ENCODE data around the gene CYSRT1.

CYSRT1 gene

DNA sequence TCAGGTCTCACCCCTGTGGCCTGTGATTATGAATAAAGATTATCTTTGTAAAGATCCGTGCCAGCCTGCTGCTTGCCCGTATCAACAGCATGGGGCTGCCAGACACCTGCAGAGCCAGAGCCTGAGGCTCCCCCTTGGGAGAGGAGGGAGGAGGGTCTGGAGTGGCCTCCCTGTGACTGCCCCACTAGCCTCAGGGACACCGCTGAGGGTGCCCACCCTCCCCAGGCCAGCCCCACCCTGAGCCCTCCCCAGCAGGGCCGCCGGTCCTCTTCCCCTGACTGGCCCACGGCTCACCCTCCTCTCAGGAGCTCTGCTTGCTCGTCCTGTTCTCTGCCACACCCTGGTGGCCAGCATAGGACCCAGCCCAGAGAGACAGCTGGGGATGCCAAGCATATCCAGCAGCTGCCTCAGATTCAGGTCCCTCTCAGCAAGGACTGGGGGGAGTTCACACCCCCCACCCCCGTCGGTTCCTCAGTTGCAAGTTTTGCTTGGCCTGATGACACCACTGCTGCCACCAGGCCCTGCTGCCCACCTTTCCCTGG is 34.6 kb upstream of the CYSRT1 start:
- no peak overlapping the region for H3K4me3 ChIP-seq (ENCODE audit: low read length)
- peak; percentile 27 for DNase-seq (ENCODE audit: low read depth)
- TF ChIP-seq, protein P1, sequence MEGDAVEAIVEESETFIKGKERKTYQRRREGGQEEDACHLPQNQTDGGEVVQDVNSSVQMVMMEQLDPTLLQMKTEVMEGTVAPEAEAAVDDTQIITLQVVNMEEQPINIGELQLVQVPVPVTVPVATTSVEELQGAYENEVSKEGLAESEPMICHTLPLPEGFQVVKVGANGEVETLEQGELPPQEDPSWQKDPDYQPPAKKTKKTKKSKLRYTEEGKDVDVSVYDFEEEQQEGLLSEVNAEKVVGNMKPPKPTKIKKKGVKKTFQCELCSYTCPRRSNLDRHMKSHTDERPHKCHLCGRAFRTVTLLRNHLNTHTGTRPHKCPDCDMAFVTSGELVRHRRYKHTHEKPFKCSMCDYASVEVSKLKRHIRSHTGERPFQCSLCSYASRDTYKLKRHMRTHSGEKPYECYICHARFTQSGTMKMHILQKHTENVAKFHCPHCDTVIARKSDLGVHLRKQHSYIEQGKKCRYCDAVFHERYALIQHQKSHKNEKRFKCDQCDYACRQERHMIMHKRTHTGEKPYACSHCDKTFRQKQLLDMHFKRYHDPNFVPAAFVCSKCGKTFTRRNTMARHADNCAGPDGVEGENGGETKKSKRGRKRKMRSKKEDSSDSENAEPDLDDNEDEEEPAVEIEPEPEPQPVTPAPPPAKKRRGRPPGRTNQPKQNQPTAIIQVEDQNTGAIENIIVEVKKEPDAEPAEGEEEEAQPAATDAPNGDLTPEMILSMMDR (IDR thresholded peaks at IDR 0.05; ENCODE audit: insufficient read depth, low read depth, low read length, missing control alignments): peak; percentile 41

DNA sequence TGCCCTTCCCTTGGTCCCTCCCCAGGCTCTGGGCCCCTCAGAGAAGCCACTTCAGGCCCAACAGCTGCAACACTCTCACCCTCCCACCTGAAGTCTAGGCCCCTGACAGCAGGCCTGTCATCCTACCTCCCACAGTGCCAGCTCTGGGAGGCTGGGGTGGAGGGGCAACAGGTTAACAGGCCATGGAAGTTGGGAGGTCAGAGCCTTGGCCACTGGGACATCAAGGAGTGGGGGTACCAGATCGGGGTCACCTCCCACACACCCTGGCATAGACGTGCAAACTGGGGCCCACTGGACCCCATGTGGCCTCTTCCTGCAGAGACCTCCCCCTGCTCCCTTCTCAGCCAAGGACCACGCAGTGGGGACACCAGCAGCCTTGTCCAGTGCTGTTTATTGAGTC is 33.7 kb upstream of the CYSRT1 start:
- TF ChIP-seq, protein P1 (IDR thresholded peaks at IDR 0.05; ENCODE audit: insufficient read depth, low read depth, low read length, missing control alignments): no peak
- no peak for DNase-seq (ENCODE audit: low read depth)
- no peak overlapping the region for H3K4me3 ChIP-seq (ENCODE audit: low read length)

DNA sequence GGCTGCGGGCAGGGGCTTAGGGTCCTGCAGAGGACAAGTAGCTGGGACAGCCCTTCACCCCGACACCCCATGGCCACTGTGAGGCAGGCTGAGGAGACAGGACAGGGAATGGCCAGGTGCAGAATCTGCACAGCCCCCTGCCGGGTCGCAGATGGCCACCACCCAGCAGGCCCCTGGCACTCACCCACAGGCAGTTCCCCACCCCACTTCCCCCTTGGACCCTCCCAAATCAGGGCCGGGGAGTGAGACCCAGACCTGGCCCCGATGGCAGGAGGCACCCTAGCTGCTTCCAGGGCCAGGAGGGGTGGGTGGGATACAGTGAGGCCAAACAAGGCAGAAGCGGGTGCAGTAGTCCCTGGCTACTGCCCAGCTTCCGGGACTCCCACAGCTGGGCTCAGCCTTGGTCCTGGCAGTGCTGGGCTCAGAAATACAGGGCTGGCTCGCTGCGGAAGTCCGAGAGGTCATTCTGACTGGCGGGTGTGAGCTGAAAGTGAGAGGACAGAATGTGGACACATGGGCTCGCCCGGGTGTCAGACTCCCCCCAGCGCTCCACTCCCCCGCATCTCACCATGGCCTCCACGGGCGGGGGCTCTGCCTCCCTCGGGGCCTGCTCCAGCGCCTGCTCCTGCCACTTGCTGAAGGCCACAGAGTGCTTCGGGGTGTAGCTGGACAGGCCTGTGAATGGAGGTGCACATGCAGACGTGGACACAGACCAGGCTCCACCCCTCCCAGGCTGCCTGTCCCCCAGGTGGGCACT is 33.1 kb upstream of the CYSRT1 start:
- DNase-seq (ENCODE audit: low read depth): no peak
- H3K4me3 ChIP-seq (ENCODE audit: low read length): no peak overlapping the region
- TF ChIP-seq, protein P1 (IDR thresholded peaks at IDR 0.05; ENCODE audit: insufficient read depth, low read depth, low read length, missing control alignments): no peak

DNA sequence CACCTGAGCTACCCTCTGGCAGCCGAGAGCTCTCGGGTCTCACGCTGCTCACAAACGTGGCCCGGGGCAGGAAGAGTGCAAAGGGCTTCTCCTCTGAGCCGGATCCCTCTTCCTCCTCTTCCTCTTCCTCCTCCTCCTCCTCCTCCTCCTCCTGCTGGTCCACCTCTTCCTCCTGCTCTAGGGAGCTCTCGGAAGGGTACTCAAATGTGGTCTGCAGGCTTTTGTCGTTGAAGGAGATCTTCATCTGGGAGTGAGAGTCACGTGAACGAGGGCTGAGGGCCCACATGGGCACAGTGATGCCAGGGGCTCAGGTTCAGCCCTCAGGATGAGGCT is 32.6 kb upstream of the CYSRT1 start:
- no peak for DNase-seq (ENCODE audit: low read depth)
- TF ChIP-seq, protein P1 (IDR thresholded peaks at IDR 0.05; ENCODE audit: insufficient read depth, low read depth, low read length, missing control alignments): no peak
- no peak overlapping the region for H3K4me3 ChIP-seq (ENCODE audit: low read length)

DNA sequence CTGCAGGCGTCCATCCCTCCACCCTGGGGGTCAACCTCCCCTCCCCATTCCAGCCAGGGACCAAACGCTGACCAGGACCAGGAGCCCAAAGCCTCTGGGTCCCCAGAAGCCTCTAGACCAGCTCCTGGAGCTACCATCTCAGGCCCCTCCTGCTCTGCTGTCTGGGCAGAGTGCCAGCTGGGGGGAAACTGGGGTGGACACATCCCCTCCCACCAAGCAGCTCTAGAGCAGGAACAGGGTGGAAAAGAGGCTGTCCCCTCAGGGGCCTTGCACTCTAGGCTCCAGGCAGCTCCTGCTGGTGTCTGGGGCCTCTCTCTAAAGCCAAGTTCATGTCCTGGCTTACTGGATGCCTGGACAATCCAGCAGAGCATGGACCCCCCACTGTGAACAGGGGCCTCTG is 32.1 kb upstream of the CYSRT1 start:
- TF ChIP-seq, protein P1 (IDR thresholded peaks at IDR 0.05; ENCODE audit: insufficient read depth, low read depth, low read length, missing control alignments): no peak
- no peak for DNase-seq (ENCODE audit: low read depth)

DNA sequence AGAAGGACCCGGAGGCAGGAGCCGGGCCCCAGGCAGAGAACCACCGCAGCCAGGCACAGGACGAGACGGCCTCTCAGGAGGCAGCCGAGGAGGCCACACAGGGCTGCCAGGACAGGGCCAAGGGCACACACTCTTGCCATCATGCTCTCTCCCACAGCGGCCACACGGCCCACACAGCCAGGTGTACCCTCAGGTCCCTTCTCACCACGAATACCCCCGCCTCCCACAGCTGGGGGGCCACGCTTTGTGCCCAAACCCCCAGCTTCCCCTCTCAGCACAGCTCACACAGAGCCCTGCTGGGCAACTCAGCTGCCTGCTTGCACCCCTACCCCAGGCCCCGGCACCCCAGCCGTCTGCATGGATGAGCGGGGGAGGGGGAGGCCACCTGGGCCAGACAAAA is 31.2 kb upstream of the CYSRT1 start:
- DNase-seq (ENCODE audit: low read depth): no peak
- H3K4me3 ChIP-seq (ENCODE audit: low read length): no peak overlapping the region
- TF ChIP-seq, protein P1 (IDR thresholded peaks at IDR 0.05; ENCODE audit: insufficient read depth, low read depth, low read length, missing control alignments): no peak

More for the DNA sequence above, 32.1 kb upstream of the CYSRT1 start:
- no peak overlapping the region for H3K4me3 ChIP-seq (ENCODE audit: low read length)

DNA sequence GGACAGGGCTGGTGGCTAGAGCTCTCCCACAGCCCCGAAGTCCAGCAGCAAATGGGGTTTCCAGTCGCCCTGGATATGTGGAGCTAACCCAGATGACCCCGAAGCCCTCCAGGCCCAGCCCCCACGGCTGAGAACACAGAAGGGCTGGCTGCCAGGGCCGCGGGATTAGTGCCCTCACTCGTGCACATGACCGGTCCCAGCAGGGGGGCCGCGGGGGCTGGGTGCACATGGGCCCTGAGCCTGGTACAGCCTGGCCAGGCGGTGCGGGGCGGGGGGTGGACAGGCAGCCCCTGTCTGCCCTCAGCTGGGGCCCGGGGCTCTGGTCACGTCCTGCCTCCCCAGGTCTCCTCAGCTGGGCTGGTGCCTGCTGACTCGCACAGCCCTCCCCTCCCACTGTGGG is 30.6 kb upstream of the CYSRT1 start:
- no peak for DNase-seq (ENCODE audit: low read depth)
- TF ChIP-seq, protein P1 (IDR thresholded peaks at IDR 0.05; ENCODE audit: insufficient read depth, low read depth, low read length, missing control alignments): no peak
- no peak overlapping the region for H3K4me3 ChIP-seq (ENCODE audit: low read length)

All from epithelial cell of esophagus (primary cell).